Measurements from ENCODE around the gene PAGE2.
"Not testable (repeated sequence)": the region's sequence is repeated elsewhere in the genome, so short reads cannot be mapped to it uniquely, and the experiment has no call there.

DNA sequence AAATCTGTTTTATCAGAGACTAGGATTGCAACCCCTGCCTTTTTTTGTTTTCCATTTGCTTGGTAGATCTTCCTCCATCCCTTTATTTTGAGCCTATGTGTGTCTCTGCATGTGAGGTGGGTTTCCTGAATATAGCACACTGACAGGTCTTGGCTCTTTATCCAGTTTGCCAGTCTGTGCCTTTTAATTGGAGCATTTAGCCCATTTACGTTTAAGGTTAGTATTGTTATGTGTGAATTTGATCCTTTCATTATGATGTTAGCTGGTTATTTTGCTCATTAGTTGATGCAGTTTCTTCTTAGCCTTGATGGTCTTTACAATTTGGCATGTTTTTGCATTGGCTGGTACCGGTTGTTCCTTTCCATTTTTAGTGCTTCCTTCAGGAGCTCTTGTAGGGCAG lies 38.2 kb upstream of the PAGE2 start:
- not testable (repeated sequence) for TF ChIP-seq ZFP3 (CRISPR knock-in tag; IDR thresholded peaks at IDR 0.05); TOX (CRISPR knock-in tag; IDR thresholded peaks at IDR 0.05; ENCODE audit: borderline replicate concordance); ISL1 (CRISPR knock-in tag; IDR thresholded peaks at IDR 0.05); ESRRG (CRISPR knock-in tag; IDR thresholded peaks at IDR 0.05); BACH2 (CRISPR knock-in tag; IDR thresholded peaks at IDR 0.05; ENCODE audit: borderline replicate concordance); ZNF565 (CRISPR knock-in tag; conservative IDR thresholded peaks at IDR 0.05; ENCODE audit: low read depth); ZNF8 (CRISPR knock-in tag; IDR thresholded peaks at IDR 0.05); CSDC2 (CRISPR knock-in tag; IDR thresholded peaks at IDR 0.05); GLIS3 (CRISPR knock-in tag; IDR thresholded peaks at IDR 0.05); OSR1 (CRISPR knock-in tag; IDR thresholded peaks at IDR 0.05); SNAI2 (CRISPR knock-in tag; IDR thresholded peaks at IDR 0.05)
- TF ChIP-seq, protein P1, sequence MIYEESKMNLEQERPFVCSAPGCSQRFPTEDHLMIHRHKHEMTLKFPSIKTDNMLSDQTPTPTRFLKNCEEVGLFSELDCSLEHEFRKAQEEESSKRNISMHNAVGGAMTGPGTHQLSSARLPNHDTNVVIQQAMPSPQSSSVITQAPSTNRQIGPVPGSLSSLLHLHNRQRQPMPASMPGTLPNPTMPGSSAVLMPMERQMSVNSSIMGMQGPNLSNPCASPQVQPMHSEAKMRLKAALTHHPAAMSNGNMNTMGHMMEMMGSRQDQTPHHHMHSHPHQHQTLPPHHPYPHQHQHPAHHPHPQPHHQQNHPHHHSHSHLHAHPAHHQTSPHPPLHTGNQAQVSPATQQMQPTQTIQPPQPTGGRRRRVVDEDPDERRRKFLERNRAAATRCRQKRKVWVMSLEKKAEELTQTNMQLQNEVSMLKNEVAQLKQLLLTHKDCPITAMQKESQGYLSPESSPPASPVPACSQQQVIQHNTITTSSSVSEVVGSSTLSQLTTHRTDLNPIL (CRISPR knock-in tag; IDR thresholded peaks at IDR 0.05; ENCODE audit: low read depth) = not testable (repeated sequence)
- TF ChIP-seq, protein P2, sequence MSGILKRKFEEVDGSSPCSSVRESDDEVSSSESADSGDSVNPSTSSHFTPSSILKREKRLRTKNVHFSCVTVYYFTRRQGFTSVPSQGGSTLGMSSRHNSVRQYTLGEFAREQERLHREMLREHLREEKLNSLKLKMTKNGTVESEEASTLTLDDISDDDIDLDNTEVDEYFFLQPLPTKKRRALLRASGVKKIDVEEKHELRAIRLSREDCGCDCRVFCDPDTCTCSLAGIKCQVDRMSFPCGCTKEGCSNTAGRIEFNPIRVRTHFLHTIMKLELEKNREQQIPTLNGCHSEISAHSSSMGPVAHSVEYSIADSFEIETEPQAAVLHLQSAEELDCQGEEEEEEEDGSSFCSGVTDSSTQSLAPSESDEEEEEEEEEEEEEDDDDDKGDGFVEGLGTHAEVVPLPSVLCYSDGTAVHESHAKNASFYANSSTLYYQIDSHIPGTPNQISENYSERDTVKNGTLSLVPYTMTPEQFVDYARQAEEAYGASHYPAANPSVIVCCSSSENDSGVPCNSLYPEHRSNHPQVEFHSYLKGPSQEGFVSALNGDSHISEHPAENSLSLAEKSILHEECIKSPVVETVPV (CRISPR knock-in tag; IDR thresholded peaks at IDR 0.05) = not testable (repeated sequence)
- TF ChIP-seq, protein P3, sequence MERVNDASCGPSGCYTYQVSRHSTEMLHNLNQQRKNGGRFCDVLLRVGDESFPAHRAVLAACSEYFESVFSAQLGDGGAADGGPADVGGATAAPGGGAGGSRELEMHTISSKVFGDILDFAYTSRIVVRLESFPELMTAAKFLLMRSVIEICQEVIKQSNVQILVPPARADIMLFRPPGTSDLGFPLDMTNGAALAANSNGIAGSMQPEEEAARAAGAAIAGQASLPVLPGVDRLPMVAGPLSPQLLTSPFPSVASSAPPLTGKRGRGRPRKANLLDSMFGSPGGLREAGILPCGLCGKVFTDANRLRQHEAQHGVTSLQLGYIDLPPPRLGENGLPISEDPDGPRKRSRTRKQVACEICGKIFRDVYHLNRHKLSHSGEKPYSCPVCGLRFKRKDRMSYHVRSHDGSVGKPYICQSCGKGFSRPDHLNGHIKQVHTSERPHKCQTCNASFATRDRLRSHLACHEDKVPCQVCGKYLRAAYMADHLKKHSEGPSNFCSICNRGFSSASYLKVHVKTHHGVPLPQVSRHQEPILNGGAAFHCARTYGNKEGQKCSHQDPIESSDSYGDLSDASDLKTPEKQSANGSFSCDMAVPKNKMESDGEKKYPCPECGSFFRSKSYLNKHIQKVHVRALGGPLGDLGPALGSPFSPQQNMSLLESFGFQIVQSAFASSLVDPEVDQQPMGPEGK (CRISPR knock-in tag; IDR thresholded peaks at IDR 0.05; ENCODE audit: borderline replicate concordance) = not testable (repeated sequence)

Data from SK-N-SH treated with all-trans-retinoic acid at 6 μM for 48 hours (cell line).